Measurements from ENCODE around the gene SLC25A12.
"Not testable (repeated sequence)": the region's sequence is repeated elsewhere in the genome, so short reads cannot be mapped to it uniquely, and the experiment has no call there.

SLC25A12 gene

DNA sequence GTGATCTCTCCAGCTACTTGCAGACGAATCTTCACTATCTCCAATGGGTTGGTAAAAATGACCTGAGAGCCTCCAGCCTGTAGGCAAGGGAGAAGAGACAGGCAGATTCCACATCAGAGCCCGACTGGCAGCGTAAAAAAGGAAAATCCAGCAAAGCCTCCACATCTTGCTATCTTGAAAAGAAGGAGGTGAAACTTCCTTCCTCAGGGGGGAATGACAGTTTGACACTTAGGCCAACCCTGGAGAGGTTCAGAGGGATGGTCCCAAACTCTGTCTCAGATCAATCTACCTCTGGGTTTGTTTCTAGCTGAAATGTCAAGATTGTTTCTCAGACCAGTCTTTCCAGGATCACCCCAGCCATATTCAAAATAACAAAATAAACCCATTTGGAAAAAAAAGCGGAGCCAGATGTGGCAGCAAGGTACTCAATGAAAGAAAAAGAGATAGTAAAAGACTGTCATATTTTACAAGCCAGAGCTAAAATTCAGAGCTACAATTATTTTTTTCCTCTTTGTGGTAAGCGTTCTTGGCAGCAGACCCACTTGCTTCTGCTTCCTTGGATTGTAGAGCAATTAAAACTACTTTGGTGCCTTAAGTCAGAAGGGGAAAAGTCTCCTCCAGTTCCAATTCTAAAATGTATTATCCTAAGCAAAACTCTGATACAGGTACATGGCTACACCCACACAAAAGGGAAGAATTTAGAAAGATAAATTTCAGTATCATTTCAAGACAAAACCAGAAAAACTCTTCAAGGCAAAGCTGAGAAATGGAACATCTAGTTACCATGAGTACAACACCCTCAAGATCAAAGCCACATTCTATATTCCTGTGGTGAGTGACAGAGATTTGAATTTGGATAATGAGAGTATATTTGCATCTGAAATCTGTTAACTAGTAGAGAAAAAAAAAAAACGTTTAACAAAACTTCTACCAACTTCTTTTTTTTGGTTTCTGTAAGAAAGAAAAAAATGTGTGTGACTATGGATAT is 100.1 kb downstream of the SLC25A12 start:
- DNase-seq (ENCODE audit: low read depth, low spot score), result no peak
- H3K27ac ChIP-seq, result no peak overlapping the region

DNA sequence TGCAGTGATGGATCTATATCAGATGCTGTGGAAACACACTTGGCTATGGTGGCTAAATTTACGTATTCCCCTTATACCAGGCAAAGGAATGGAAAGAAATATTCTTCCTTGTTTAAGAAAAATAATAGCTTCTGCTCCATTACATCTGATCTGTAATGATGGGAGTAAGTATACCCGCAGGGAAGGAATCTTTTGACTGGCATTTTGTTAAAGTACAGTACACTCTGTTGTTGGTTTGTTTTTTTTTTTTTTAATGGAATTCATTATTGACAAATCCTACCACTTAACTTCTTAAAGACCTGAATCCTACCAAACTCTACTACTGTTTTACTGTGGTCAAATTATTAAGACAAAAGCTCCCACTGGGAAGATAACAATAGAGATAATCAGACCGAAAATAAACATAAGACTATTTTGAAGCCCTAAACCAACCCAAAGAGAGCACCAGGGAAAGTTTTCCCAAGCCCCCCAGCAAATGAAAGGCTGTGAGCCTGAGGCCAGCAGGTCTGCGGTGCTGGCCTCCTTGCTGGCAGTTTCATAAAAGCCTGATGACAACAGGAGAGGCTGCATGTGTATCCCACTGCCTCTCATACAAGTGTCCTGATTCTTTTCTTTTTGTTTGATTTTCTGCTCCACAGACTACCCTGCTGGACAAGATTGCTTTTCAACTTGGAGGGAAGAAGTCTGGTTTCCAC is 101.0 kb downstream of the SLC25A12 start:
- DNase-seq (ENCODE audit: low read depth, low spot score), result no peak
- H3K27ac ChIP-seq, result no peak overlapping the region

DNA sequence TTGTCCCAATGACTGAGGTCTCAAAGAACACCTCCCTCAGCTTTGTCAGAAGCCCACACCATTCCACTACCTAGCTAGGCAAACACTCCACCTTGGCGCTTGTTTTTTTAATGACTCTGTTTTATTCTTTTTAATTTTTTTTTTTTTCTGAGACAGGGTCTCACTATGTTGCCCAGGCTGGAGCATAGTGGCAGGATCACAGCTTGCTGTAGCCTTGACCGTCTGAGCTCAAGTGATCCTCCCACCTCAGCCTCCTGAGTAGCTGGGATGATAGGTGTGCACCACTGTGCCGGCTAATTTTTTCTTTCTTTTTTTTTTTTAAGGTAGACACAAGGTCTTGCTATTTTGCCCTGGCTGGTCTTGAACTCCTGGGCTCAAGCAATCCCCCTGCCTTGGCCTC is 101.9 kb downstream of the SLC25A12 start:
- DNase-seq (ENCODE audit: low read depth, low spot score), result no peak
- H3K27ac ChIP-seq, result no peak overlapping the region

DNA sequence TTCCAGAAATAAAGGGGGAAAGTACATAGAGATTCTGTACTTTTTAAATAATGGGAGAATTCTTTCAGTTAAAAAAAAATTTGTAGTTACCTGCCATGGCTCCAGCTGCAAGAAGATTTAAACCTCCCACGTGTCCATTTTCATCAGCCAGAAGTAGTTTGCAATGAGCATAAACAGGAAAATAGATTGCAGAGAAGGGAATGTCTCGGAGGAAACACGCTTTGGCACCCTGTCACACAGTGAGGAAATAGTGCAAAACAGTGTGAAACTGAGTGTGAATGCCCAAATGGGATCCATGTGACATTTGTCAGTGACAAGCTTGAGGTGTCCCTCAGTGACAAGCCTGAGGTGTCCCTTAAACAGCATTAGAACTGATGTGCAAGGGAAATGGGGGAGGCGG is 102.7 kb downstream of the SLC25A12 start:
- no peak overlapping the region for H3K27ac ChIP-seq
- DNase-seq (ENCODE audit: low read depth, low spot score), result no peak

DNA sequence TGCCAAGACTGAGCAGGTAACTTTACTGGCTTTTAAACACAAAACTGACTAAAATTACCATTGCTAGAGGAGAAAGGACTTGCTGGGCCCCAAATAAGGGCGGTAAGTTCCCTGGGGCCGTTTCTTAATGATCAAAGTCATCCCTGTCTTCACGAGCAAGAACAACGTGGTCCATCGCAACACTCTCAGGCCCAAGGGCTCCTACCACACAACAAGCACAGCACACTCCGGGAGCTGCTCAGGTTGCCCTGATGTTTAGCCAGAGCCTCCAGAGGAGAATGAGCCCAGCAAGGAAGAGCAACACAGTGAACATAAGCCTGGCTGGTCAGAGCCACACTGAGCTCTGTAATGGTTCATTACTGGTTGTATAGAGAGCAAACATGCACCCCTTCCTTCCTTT is 104.1 kb downstream of the SLC25A12 start:
- H3K27ac ChIP-seq, result no peak overlapping the region
- DNase-seq (ENCODE audit: low read depth, low spot score), result no peak

DNA sequence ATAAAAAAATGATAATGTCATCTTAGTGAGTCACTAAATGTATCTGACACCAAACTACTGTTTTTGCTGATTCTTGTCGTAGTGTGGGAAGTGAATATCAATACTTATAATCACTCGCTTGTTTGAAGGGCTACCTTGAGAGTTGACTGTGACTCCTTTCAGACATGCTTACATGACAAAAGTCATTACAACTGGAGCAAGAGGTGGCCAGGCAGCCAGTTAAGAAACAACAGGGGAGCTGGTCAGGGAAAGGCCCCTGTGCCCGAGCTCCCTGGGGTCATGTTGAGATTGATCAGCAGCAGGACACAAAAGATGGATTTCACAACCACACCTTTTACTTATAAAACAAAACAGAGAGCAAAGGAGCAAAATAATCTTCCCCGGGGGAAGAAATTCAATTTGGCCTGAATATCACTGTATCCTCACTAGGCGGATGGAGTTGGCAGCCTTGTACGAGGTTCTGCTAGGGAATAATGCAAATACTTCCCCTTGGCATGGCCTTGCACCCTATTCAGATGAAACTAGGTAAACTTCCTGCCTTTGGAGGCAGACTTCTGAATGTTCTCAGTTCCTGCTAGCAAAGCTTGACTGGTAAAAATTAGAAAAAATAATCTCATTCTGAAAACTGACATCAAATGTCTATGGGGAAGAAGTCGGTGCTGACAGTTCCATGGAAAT is 105.6 kb downstream of the SLC25A12 start:
- H3K27ac ChIP-seq, result no peak overlapping the region
- no peak for DNase-seq (ENCODE audit: low read depth, low spot score)

DNA sequence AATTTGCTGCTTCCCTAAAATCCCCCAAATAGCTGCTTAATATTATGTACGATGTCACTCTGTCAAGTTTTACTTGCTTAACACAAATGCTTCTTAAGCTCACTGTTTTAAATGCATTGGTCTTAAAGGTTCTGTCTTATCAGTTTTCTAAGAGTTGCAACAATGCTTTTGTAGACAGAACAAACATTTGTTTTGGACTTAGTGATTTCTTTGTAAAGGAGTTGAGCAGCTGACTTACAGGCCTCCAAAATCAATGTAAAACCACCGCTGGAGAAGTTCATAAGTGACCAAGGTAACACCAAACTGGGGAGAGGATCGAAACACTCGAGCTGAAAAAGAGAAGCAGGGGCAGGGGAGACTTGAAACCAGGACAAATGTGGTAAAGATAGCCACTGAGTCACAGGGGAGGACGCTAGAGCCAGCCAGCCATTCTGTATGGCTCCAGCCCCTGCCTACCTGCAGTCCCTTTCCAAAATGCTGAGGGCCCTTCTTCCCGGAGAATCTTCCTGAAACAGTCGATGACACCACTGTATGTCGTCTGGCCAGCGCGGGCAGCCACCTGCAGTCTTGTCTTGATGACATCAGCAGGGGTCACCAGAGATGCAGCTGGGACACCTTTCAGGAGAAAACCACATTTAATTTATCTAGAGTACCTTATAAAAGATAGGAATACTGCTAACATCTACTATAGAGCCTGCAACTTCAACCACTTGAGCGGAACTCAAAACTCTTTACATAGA is 106.5 kb downstream of the SLC25A12 start:
- no peak for DNase-seq (ENCODE audit: low read depth, low spot score)
- no peak overlapping the region for H3K27ac ChIP-seq

DNA sequence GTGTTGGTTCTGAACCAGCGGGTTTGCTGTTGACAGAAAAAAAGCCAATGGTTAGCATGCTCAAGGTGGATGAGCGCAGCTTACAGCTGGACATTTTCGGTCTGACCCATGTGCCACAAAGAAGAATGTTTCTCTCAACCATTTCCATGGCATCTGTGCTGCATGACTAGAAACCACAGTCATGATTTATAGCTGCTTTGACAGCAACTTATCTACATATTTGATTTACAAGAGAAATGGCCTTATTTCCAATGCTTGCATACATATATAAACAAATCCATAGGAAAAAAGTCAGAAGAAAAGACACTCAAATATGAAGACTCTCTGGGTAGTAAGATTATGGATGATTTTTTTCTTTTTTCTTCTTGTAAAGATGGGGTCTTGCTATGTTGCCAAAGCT is 108.6 kb downstream of the SLC25A12 start:
- no peak overlapping the region for H3K27ac ChIP-seq
- no peak for DNase-seq (ENCODE audit: low read depth, low spot score)

DNA sequence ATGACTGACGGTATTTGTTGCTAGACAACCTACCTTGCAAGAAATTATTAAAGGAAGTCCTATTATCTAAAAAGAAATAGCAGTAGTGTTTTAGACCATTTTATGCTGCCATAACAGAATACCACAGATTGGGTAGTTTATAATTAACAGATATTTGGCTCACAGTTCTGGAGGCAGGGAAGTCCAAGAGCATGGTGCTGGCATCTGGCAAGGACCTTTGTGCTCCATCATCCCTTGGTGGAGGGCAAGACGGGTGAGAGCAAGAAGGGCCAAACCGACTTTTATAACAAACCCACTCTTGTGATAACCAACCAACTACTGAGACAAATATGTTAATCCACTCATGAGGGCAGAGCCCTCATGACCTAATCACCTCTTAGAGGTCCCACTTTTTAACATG is 115.5 kb downstream of the SLC25A12 start:
- no peak overlapping the region for H3K27ac ChIP-seq
- no peak for DNase-seq (ENCODE audit: low read depth, low spot score)

DNA sequence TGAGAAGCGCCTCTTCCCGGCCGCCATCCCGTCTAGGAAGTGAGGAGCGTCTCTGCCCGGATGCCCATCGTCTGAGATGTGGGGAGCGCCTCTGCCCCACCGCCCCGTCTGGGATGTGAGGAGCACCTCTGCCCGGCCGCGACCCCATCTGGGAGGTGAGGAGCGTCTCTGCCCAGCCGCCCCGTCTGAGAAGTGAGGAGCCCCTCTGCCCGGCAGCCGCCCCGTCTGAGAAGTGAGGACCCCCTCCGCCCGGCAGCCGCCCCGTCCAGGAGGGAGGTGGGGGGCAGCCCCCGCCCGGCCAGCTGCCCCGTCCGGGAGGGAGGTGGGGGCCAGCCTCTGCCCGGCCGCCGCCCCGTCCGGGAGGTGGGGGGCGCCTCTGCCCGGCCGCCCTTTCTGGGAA is 119.5 kb downstream of the SLC25A12 start:
- not testable (repeated sequence) for DNase-seq (ENCODE audit: low read depth, low spot score)

DNA sequence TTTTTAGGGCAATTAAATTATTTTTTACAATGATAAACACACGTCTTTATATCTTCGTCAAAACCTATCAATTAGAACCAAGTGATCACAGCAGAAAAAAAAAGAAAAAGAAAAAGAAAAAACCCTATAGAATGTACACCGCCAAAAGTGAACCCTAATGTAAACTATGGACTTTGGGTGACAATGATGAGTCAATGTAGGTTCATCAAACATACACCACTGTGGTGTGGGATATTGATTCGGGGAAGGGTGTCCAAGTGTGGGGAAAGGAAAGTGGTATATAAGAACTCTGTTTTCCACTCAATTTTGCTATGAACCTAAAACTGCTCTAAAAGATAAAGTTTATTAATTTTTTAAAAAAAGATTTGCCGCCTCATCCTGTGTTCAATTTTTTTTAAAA is 121.7 kb downstream of the SLC25A12 start:
- no peak for DNase-seq (ENCODE audit: low read depth, low spot score)
- no peak overlapping the region for H3K27ac ChIP-seq

More for the DNA sequence above, 119.5 kb downstream of the SLC25A12 start:
- H3K27ac ChIP-seq, result not testable (repeated sequence)

DNA sequence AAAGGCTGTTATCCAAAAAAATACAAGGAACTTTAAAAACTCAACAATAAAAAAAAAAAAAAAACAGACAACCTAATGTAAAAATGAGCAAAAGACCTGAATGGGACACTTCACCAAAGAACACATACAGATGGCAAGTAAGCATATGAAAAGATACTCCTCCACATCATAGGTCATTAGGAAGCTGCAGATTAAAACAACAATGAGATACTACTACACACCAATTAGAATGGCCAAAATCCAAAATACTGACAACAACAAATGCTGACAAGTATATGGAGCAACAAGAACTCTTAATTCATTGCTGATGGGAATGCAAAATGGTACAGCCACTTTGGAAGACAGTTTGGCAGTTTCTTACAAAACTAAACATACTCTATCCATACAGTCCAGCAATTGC is 122.6 kb downstream of the SLC25A12 start:
- no peak overlapping the region for H3K27ac ChIP-seq
- no peak for DNase-seq (ENCODE audit: low read depth, low spot score)

DNA sequence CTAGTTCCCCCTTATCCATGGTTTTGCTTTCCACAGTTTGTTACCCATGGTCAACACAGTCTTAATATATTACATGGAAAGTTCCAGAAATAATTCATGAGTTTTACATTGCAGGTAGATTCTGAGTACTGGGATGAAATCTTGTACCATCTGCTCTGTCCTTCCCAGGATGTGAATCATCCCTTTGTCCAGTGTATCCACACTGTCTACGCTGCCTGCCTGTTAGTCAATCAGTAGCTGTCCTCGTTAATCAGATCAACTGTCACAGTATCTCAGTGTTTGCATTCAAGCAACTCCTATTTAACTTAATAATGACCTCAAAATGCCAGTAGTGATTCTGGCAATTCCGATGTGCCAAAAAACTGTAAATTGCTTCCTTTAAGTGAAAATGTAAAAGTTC is 130.4 kb downstream of the SLC25A12 start:
- peak overlapping the region; percentile 62 for H3K27ac ChIP-seq
- peak; percentile 18 for DNase-seq (ENCODE audit: low read depth, low spot score)

DNA sequence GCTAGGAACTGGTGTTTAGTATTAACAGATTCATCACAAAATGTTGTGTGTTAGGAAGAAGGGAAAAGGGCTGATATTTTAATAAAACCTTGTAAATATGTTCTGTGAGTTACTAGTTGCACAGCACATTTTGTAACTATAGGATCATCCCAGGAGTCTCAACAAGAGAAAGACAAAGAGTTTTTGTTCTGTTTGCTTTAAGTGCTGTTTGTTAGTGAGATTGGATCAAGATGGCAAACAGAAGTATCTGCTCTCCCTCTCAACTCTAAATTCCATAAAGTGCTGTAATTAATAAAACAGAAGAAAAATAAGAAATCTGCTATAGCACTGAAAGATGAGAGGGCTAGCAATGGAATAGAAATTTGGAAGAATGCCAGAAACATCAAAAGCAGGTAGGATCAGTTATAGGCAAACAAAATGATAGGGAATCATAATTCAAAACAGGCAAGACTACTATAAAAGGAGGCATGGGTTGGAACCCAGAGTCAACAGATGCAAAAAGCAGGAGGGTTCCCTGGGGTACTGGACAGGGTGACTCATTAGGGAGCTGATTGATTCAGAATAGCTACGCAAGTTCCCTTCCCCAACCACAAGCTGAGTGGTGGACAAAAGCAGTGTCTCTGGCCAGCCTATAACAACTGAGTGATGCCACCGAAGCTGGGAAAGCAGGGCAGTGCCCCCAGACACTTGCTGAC is 131.0 kb downstream of the SLC25A12 start:
- H3K27ac ChIP-seq, result peak overlapping the region; percentile 62
- no peak for DNase-seq (ENCODE audit: low read depth, low spot score)

DNA sequence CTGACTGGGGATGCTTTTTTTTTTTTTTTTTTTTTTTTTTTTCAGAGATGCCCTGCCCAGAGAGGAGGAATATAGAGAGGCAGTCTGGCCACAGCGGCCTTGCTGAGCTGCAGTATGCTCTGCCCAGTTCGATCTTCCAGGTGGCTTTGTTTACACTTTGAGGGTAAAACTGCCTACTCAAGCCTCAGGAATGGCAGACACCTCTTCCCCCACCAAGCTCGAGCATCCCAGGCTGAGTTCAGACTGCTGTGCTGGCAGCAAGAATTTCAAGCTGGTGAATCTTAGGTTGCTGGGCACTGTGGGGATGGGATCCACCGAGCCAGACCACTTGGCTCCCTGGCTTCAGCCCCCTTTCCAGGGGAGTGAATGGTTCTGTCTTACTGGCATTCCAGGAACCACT is 132.9 kb downstream of the SLC25A12 start:
- DNase-seq (ENCODE audit: low read depth, low spot score), result not testable (repeated sequence)

DNA sequence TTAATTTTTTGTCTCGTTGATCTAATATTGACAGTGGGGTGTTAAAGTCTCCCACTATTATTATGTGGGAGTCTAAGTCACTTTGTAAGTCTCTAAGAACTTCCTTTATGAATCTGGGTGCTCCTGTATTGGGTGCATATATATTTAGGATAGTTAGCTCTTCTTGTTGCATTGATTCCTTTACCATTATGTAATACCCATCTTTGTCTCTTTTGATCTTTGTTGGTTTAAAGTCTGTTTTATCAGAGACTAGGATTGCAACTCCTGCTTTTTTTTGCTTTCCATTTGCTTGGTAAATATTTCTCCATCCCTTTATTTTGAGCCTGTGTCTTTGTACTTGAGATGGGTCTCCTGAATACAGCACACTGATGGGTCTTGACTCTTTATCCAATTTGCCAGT is 135.3 kb downstream of the SLC25A12 start:
- not testable (repeated sequence) for DNase-seq (ENCODE audit: low read depth, low spot score); H3K27ac ChIP-seq

More for the DNA sequence above, 132.9 kb downstream of the SLC25A12 start:
- not testable (repeated sequence) for H3K27ac ChIP-seq

DNA sequence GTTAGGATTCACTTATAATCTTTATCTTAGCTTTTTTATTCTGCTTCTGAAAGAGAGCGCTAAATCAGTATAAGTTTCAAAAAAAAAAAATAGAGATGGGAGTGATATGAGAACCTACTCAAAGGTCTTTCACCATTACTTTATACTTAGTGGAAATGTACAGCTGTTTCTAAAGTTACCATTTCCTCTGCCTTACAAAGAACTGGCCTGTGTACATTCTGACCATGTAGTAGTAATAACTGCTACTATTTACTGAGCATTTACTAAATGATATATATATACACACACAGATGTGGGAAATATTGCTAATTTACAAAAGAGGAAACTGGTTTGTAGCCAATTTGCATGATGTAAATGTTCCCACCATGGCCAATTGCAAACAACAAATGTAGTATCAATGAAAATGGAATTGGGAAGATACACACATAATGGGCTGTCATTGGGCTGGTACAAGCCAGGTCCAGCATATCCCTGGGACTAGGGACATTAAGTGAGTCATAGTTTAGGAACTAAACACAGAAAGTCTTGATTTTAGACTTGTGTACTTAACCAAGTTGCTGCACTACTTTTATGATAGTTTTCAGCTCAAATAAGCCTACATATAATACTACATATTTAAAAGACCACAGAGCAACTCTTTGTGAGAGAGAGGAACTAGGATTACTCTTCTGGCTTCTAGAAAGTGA is 139.6 kb downstream of the SLC25A12 start:
- DNase-seq (ENCODE audit: low read depth, low spot score), result no peak
- no peak overlapping the region for H3K27ac ChIP-seq

DNA sequence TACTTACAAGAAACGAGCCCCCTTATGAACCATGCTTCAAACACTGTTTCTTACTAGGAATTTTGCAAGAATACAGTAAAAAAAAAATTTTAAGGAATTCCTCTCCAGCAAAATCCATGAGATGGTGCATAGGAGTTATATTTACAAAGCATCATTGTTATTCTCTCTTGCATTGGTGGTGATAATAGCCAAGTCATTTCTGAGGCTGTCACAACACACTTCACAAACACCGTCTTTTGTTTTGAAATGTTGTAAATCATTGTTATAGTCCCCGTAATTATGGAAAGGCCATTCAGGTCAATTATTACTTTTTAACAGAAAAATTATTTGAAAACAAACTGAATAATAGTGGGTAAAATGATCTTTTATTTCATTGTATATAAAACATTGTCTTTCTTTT is 146.7 kb downstream of the SLC25A12 start:
- no peak overlapping the region for H3K27ac ChIP-seq
- DNase-seq (ENCODE audit: low read depth, low spot score), result no peak

DNA sequence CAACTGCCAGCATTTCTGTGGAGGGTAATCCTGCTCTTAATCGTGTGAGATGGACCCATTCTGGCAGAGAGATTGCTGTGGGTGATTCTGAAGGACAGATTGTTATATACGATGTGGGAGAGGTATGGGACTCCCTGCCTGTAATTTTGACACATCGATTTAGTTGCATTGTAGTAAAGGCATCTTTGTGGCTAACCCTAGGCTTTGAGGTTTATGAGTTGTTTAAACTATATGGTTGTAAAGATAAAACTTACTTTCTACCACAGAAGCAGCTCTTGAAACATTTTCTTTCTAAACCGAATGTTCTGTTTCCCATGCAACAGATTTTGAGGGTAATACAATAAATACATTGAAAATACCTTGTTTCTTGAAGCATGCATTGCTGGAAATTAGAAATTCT is 148.2 kb downstream of the SLC25A12 start:
- H3K27ac ChIP-seq, result no peak overlapping the region
- no peak for DNase-seq (ENCODE audit: low read depth, low spot score)
